ENCODE data around the gene COPZ1.
A peak's percentile ranks its signal among the peaks of the same experiment; 100 is the strongest.
"Not testable (repeated sequence)": the region's sequence is repeated elsewhere in the genome, so short reads cannot be mapped to it uniquely, and the experiment has no call there.

The COPZ1 gene

DNA sequence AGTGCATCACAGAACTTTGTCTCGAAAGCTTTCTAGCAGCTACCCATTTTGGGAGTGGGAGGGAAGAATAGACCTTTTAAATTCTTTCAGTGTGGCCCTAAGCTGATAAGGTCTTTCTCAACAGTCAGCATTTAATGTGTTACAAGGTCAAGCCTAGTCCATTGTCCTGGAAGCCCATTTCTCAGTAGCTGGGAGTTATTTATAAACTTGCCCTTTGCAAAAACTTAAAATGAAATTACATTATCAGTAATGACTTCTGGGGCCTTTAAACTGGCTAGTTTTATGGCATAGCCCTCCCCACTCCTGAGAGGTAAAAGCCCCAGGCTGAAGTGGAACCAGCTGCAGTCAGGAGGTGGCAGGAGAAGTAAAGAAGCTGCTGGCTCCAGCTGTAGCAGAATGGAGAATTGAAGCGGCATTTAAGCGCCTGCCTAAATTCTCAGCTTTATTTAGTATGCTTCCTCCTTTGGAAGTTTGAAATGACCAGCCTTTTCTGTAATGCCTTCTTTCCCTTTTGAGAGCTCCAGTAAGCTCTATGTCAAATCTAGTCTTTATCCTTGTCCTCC lies 12.4 kb downstream of the COPZ1 start:
- DNase-seq: no peak

DNA sequence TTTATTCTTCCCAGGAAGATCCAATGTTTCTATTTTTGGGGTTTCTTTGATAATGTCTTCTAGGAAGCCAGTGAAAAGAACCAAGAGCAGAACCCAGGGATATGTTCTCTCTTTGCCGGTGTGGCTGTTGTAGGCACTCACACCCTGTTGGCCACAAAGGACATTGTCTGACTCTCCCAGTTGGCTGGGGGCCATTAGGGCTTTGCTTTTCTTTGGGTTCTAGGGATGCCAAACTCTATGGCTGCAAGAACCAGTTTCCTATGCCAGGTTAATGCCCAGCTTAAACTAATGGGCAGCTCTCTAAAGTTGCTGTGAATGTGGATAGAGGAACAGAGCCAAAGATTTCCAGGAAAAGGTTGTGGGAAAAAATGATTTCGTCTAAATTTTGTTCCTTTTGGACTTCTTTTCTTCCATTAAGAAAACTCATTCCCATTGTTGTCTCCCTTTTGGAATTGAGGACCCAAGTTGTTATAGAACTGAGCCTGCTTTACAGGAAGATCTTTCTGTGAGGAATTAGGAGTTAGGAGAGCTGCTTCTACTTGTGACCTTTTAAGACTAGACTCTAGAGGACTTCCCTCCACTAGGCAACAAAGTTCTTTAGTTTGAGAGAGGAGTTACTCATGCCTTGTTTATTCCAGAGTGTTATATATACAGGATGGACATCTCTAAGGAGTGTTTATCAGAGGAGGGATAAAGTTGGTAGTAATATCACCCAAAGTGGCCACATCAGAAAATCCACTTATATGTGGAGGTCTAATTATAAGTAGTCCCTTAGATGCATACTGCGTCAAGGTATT lies 13.1 kb downstream of the COPZ1 start:
- DNase-seq: no peak

DNA sequence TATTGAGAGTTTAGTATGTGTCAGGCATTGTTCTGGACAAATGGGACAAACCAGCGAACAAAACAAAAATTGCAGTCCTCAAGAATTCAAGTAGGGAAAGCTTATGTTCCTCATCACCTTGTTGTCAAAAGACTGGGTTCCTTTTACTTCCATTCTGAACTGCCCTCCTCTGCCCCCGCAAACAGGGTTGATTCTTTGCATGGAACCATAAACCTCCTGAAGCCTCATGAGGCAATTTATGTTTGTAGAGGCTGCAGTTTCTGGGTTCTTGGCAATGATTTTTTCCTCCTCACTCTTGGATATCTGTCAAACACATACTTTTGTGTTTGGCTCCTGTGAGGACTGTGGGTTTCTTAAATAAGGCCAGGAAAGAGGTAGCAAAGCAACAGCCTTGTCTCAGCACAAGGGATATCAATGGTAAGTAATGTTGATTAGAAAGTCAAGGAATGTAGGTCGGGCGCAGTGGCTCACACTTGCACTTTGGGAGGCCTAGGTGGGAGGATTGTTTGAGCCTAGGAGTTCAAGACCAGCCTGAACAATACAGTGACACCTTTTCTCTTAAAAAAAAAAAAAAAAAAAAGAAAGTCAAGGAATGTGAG lies 13.9 kb downstream of the COPZ1 start:
- DNase-seq: no peak

DNA sequence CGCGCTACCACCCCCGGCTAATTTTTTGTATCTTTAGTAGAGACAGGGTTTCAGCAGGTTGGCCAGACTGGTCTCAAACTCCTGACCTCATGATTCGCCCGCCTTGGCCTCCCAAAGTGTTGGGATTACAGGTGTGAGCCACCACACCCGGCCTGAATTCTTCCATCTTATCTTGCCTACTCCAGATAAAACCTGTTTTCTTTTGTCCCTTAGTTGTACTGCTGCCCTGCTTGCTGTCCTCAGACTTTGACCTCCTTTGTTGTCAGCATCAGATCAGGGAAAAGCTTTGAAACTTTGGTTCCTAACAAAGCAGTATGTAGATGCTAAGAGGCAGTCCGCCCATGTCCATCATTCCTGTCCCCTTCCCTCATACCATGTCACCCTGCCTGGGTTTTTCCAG lies 15.9 kb downstream of the COPZ1 start:
- no peak for DNase-seq

DNA sequence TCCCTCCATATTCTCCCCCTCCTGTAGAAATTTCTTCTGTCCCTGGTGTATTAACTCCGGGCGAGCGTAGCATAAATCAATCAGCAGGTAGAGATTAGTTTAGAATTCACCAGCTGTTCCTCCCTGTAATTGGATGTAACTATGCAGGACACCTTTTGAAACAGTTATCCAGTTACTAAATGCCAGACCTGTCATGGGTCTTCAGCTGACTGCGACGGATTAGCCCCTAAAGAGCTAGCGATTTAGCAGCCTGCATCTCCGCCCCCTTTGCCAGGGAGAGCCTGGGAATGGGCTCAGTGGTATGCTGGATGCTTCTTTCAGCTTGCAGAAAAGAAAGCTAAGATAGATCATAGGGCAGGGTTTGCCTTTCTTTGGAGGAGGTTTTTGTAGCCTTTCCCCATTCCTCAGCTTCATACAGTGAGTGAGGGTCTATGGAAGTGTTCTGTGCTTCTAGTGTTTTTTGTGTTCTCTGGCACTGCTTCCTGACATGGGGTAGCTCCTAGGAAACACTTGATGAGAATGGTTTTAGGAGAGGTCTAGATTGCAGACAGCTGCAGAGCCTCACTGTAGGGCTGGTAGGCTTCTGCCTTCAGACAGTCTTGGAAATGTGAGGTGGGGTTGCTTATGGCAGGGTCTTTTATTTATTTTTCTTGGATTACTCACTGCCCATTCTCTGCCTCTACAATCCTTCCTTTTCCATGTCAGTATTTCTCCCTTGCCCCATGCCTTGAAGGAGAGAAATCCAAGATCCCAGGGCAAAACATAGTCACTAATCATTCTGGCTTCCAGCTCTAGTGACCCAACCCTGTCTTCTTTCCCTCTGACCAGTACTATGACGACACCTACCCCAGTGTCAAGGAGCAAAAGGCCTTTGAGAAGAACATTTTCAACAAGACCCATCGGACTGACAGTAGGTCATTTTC lies 16.7 kb downstream of the COPZ1 start:
- no peak for DNase-seq

DNA sequence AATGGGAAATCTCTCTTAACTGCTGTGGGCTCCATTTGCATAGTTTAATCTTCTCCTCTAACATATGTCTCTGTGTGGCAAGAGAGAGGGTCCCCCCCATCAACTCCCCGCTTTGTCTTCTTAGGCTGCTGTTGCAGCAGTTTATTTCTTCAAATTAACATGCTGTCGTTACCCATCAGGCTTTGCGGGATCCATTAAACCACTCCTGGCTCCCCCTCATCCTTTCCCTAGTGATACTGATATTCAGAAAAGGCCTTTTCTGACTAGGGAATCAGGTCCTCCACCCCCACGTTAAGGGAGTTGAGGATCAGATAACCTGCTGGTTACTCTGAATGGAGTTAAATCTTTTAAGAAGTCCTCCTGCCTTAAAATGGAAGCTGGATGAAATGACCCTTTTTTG lies 24.1 kb downstream of the COPZ1 start:
- DNase-seq: no peak

DNA sequence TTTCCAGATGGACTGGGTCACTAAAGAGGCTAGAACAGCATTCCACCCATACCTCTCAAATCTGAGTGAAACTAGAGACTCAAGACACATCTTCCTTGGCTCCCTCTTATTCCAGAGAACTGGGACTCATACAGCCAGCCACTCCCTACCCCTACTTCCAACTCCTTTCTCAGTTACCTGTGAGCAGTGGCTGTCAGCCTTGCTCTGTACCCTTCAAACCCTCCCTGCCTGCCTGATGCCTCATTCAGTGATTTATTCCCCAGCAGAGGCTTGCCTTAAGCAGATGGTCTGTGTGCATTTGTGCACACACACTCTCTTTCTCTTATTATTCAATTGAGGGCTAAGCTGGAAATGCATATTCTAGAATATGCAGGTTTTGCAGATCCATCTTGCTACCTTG lies 24.7 kb downstream of the COPZ1 start:
- DNase-seq: no peak

DNA sequence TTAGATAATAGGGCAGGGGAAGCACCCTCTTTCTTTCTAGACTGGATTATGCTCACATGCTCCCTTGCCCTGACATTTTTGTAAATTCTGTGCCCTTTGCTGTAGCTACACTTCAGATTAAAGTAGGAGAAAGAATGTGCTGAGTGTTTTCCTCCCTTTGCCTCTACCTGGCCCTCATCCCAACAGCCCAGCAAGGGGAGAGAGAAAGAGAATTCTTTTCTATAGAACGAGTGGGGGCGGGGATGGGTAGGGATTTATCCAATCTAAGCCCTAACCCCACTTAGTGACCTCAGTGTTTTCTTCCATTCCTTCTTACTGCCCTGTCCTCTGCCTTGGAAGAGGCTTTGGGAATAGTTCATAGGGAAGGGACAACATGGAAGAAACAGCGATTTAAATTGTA lies 25.8 kb downstream of the COPZ1 start:
- DNase-seq: no peak

DNA sequence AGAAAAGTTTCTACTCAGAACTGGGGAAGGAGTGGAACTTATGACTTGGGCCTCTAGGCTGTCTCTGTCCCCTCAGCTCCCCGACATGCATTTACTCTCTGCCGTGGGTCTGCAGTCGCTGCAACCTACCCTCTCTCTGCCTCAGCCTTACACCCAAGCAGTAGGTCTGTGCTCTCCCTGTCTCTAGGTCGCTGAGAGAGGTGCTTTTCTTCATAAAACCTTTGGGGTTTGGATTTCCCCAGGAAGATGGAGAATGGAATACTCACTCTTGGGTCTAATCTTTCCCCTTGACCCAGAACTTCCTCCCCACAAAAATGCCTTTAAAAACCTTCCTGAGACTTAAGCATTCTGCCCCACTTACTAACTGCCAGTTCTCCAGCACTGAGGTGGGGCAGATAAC lies 26.4 kb downstream of the COPZ1 start:
- no peak for DNase-seq

DNA sequence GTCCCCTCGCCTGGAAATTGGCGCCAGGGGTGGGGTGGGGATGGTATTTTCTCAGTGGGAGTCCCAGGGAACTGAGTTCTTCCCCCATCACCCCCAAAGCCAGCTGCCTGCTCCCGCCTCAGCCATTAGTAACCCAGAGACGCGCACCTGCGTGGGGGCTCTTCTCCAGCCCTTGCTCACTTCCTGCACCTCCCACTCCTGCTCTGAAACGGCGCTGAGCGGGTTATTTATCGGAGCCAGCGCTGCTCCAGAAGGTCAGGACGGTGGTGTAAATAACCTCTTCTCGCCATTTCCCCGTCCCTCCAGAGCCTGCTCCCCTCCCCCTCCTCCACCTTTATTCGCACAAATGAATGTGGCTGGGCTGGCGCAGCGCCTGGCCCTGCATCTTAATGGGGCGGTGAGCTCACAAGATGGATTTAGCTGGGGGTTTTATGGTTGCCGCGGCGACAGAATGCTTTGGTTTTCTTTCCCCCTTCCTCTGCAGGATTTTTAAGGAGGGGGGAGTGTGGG lies 27.1 kb downstream of the COPZ1 start:
- peak; percentile 72 for DNase-seq

DNA sequence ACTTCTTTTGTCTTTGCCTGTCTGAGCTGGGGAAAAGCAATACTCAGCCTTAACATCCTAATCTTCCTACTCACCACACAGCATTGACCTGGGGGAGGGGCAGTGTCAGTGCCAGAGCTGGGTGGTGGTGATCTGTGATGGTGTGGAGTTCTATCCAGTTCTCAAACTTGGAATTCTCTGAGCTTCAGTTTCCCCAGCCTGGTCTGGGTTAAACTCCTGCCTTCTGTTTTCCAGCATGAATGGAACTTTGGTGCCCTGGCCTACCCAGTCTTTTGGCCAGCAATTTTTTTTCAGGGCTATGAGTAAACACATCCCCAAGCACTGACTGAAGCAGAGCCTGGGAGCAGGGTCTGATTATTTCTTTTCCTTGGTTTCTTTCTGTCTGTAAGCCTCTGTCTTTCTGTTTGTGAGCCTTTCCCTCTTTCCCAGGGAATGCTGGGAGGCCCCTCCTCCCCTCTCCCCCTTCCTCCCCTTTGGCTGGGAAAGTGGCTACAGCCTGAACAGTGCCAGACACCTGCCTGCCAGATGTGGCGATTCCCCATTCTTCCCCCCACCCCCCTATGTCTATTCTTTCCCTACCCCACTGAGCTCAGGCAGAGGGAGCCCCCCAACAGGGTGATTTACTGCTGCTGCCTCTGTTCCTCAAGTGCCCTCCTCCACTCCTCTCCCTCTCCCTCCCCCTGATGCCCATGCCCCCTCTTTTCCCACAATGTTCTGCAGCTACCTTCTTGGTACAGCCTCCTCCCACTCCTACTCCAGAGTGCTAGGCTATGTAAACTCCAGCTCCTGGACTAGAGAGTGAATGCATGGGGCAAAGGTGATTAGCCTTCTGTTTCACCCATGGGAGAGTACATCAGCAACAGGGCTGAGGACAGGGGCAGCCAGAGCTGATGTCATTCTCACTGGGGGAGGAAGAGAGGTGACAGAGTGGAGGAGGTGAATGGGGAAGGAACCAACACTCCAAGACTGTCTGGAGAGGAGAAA lies 28.3 kb downstream of the COPZ1 start:
- DNase-seq: no peak

DNA sequence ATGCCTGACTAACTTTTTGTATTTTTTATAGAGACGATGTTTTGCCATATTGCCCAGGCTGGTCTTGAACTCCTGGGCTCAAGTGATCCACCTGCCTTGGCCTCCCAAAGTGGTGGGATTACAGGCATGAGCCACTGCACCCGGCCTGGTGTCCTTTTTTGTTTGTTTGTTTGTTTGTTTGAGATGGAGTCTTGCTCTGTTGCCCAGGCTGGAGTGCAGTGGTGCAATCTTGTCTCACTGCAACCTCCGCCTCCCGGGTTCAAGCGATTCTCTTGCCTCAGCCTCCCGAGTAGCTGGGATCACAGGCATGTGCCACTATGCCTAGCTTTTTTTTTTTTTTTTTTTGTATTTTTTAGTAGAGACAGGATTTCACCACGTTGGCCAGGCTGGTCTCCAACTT lies 29.3 kb downstream of the COPZ1 start:
- not testable (repeated sequence) for DNase-seq

DNA sequence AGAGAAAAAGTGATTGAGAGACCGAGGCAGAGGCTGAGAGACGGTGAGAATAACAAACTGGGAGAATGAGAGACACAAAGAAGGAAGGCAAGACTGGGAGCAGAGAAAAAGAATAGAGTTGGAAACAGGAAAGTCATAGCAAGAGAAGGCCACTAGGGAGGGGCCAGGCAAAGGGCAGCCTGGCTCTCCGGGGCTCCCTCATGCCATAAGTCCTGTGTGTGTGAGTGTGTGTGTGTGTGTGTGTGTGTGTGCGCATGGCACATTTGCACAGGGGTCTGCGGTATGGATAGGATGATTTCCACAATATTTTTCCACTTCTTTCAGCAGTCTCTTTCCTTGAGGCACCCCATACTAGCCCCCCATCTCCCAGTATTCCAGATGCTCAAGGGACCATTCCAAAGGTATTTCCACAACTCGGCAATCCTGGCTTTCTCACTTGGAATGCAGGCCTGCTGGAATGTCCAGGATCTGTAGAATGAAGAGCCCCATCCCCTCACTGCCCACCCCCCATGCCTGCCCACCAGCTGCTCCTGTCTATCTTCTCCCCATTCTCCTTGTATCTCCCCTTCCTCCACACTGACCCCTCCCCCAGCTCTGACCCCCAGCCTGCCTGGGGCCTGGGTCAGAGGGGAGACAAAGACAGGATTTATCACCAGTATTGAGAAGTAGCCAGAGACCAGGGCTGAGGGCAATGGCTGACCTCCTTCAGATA lies 30.3 kb downstream of the COPZ1 start:
- DNase-seq: no peak

DNA sequence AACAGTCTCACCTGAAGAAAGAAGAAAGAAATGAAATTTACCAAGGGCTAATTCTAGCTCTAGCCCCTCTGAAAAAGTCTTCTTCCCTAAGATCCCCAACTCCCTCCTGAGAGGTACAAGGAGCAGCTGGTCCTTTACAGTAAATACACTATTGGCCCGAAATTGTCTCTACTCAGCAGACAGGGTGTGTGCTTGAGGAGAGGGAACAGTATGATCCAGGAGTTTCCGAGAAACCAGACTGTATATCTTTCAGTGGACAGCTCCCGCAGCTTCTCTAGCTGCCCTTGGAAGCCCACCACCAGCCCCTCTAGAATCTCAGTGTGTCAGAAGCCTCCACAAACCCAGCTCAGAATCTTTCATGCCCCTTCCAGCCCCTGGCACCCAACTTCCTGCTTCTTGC lies 31.3 kb downstream of the COPZ1 start:
- no peak for DNase-seq

DNA sequence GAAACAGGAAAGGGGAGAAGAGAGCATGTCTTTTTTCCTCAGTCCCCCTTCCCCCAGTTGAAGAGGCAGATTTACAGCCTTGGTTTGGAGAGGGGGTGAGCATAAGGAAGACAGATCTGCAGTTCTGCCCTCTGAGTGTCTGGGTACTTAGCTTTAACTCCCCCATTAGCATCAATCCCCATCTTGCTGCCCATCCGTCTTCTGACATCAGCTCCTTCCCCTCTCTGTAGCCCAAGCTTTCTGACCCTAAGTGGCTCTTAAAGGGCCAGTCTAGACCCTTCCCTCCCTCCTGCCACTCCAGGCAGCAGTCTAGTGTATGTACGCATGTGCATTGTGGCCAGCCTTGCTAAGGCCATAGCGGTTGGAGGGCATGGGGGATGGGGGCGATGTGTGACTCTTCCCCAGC lies 32.0 kb downstream of the COPZ1 start:
- no peak for DNase-seq

DNA sequence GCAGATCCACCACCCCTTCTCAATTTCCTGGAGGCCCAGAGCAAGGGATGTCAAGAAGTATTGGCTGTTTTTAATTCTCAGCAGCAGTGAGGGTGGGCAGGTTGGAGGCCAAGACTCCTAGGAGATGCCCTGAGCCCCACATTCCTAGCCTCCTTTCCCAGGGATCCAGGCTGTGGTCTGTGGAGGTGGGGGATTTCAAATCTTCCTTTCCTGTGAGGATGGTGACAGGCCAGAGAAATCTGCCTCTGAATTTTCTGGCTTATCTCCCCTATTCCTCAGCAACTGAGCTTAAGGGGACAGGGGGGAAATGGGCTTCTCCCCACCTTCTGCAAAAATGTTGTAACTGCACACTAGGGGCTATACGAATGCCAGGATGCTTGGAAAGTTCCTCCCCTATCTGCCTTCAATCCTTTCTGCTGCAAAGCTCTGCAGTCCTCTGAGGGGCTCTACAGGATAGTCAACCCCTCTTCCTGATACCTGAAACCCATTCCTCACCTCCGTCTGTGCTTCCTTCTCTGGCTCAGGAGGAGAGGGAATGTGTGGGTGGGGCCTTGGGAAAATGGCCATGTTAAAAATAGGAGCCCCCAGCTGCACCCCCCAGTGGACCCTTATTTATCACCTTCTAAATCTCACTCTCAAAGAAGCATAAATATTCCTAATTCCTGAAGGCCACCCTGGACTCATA lies 32.7 kb downstream of the COPZ1 start:
- DNase-seq: no peak

DNA sequence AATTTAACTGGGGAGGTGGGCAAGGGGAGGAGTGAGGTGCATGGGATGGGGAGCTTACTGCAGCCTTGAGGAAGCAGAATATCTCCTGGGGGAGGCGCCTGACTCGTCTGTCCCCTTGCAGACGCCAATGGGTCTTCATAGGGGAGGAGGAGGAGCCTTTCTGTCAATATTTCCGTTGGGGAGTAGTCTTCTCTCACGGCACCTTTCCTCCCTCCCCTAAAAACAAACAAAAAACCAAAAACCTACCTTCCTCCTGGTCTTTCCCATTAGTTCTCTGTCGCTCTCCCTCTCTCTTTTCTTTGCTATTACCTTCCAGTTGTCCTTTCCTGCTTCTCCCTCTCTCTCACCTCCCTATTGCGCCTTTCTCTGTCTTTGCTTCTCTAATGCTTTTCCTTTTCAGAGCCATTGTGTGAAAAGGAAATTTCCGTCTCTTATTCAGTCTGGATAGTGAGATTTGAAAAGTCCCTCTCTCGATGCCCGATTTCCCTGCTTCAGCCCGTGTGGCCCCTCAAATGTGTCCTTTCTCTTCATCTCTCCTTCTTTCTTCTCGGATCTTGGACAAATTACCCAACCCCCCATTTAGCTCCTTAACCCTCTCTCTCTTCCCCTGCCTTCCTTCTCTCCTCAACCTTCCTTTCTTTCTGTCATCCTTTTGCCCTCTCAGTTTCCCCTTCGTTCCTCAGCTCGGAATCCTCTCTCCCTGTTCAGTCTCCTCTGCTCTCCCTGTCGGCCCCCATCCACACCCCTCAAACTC lies 33.4 kb downstream of the COPZ1 start:
- DNase-seq: peak; percentile 64

DNA sequence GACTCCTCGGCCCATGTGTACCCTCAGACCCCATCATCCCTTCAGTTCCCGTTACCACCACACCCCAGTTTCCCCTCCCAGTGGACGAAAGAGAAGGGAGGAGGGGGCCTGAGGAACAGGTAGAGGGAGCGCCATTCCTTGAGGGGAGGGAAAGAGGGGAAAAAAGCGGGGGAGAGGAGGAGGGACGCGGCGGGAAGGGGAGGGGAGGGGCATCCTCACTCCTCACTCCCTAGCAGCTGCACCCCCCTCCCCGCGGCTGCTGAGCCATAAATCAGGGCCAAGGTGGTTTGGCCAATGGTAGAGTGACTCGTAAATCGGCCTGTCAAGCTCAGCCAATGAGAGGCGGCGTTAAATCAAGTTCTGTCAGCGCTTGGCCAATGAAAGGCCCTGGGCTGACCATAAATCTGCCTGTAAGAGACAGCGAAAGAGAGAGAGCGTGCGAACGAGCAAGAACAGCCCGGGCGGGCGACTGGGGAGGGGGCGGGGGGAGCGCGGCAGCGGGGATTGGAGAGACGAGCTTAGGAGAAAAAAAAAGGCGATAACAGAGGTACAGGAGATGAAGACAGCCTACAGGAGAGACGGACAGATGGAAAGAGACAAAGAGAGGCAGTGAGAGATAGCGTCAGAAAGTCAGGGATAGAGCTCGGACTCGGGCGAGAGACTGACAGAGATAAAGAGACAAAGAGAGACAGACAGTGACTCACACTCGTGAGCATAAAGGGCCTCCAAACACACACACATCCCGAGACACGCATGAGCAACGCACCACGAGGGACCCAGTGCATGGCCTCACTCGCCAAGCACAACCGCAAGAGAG lies 34.2 kb downstream of the COPZ1 start:
- DNase-seq: peak; percentile 90

All from activated CD8-positive, alpha-beta memory T cell treated with anti-CD3 and anti-CD28 coated beads for 24 hours (primary cell).